NCI-H2081 (cell line): ENCODE data around the gene EID1.
"Not testable (repeated sequence)": the region's sequence is repeated elsewhere in the genome, so short reads cannot be mapped to it uniquely, and the experiment has no call there.

Experiments
- DNase-seq, 2 experiments: peaks; one replicate each; lab custom pipeline; 2025; lab: John Stamatoyannopoulos, UW

The EID1 gene

DNA sequence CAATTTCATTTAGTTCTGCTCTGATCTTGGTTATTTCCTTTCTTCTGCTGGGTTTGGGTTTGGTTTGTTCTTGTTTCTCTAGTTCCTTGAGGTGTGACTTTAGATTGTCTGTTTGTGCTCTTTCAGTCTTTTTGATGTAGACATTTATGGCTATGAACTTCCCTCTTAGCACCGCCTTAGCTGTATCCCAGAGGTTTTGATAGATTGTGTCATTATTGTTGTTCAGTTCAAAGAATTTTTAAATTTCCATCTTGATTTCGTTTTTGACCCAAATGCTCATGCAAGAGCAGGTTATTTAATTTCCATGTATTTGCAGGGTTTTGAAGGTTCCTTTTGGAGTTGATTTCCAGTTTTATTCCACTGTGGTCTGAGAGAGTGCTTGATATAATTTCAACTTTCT is 32.6 kb downstream of the EID1 start:
- DNase-seq, result not testable (repeated sequence)

DNA sequence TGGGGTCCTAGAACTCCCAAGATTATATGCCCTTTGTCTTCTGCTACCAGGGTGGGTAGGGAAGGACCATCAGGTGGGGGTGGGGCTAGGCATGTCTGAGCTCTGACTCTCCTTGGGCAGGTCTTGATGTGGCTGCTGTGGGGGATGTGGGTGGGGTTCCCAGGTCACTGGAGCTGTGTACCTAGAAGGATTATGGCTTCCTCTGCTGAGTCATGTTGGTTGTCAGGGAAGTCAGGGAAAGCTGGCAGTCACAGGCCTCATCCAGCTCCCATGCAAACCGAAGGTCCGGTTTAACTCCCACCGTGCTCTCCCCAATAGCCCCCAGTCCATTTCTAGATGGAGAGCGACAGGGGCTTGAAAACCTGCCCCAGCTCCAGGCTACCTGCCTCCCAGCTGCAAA is 35.2 kb downstream of the EID1 start:
- DNase-seq, result no peak

DNA sequence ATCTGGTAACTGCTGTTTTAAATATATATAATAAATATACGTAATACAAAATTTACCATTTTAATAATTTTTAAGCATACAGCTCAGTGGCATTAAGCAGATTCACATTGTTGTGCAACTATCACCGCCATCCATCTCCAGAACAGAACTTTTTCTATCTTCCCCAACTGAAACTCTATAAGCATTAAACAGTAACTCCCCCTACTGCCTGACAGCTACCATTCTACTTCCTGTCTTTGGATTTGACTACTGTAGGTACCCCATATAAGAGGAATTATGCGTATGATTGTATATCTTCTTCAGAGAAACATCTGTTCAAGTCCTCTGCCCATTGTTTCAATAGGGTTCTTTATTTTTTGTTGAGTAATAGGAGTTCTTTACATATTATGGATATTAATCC is 36.8 kb downstream of the EID1 start:
- no peak for DNase-seq

DNA sequence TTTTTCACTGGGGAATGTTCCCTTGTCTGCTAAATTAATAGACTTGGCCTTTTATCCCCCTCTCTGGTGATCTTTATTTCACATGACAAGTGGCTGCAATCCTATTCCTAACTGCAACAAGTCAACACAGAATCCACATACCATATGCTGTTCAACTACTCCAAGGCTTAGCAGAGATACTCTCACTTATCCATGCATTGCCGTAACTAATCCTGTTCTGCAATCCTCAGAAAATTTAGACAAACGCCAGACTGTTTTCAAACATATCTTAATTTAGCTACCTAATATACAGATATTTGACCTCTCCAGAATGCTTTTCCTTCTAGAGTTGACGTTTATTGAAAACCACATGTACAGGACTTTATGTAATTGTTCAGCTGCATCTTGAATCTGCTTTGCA is 37.9 kb downstream of the EID1 start:
- DNase-seq, result no peak

- DNase-seq, result no peak
Measured at GRCh38 chr15:48916721-48917120, 38.8 kb downstream of the EID1 start.

GRCh38 chr15:48922046-48922445 is 44.1 kb downstream of the EID1 start:
- no peak for DNase-seq

DNA sequence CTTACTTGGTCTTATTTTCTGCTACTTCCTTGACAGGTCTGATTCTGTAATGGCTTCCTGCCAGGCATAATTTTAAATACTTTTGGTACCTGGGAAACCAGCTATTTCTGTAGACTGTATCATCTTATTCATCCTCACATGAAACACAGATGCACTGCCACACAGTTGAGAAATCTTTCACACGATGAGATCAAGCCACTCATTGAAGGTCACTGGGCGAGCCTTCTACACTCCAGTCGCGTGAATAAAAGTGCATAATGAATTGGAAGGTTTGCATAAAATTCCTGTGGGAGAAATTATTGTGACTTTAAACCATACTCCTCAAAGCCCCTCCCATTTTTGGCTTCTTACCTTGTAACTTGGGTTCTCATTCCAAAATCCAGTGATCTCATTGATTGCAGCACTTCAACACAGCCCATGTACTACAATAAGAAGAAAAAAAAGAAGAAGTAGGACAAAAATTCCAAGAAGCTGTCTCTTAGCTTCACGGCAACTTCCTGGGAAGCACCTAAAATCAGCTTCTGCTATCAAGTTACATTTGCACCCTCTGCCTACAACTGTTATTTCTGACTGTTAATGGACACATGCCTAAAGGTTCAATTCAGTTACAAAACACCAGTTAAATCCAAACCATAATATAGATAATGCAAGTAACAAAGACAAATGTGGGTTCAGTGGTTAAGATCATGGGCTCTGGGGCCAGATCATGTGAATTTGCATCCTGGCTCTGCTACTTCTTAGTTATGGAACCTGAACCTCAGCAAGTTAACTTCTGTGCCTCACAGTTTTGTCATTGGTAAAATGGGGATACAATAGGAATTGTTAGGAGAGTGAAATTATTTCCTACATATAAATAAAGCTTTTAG is 46.8 kb downstream of the EID1 start:
- no peak for DNase-seq

DNA sequence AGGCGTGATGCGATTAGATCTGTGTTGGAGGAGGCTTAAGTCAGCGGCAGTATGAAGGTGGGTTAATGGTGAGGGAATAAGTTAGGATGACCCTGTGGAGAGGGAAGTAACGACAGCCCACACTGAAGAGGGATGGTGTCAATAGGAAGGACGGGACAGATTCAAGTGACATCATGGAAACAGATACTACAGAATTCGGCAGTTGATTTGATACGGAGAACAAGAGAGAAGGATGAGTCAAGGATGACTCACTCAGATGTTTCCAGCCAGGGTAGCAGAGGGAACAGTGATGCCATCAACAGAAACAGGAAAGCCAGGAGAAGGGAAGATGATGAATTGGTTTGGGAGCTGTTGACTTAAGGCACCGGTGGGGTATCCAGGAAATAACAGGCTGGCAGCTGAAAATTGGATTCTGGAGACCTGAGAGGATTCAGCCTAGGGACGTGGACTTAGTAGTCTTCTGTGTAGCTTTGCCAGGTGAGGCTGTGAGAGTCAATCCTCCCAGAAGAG is 47.8 kb downstream of the EID1 start:
- DNase-seq, result peak; percentile 2 to 49

DNA sequence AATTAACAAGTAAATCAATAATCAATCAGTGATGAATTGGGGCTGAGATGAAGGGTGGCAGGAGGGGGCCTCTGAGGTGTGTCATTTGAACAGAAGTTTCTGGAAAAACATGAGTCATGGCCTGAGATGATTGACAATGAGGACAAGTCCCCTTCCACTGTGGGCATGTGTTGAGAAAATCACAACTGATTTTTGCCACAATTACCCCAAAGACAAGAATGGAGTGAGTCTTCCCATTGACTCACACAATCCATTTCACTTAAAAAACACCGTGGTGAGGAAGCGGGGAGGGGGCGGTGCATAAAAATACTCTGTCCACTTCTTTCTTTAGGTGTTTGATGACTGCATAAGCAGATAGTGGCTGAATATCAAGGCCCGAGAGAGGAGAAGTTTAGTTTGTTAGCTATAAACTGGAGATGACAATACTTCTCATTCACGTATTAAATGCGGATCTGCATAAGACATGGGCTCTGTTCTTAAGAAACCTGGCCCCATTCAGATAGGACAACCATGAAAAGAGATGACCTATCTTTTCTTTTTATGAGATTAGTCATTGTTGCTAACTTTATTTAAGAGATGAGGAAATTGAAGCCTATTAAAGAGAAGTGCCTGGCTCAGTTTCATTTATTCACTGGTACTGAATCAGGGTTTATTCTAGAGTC is 51.1 kb downstream of the EID1 start:
- DNase-seq, result no peak

DNA sequence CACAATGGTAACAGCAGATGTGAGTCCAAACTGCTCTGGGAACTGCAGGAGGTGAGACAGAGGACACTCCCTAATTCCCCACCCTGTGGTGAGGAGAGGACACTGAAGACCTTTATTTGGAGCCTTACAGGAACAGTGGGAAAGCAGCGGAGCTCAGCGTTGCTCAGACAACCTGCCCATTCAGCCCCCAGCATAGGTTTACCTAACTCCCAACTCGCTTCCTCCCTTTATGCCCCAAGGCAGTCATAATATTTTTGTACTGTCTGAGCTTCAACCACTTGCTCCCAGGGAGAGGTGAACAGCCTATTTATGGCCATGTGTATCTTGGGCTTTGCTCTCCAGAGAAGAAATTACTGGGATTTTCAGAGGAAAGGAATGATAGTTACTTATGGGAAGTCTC is 51.7 kb downstream of the EID1 start:
- peak; percentile 52 to 77 for DNase-seq
